Liver (tissue), 9 donors: Measurements from ENCODE around the gene IFIT5. TPM values are rescaled to one million over a fixed set of nuclear protein-coding genes. Genes with fewer than 3 reads are reported as not detected.

Source experiments
- DNase-seq: peaks from one replicate; pipeline ENCODE4 v3.0.0-alpha.2; 2017; ENCODE audit warnings: low spot score
- H3K27ac ChIP-seq, 2 donors: one replicate each; pipeline ENCODE4 v1.7.0; 2013; ENCODE audit warnings: inconsistent platforms in 2 of 2, low read length in 2 of 2, control low read depth in 1 of 2, low read depth in 1 of 2, mild to moderate bottlenecking in 1 of 2
- H3K27me3 ChIP-seq, 4 donors: one replicate each; pipeline versions ENCODE4 v1.6.1 to v1.7.0; 2013; ENCODE audit warnings: low read length in 3 of 4, inconsistent platforms in 1 of 4, mild to moderate bottlenecking in 1 of 4, moderate library complexity in 1 of 4; ENCODE audit not compliant: control insufficient read depth in 4 of 4, insufficient read depth in 4 of 4
- H3K36me3 ChIP-seq, 4 donors: one replicate each; pipeline versions ENCODE4 v1.6.1 to v1.7.0; 2013; ENCODE audit warnings: low read length in 3 of 4, mild to moderate bottlenecking in 3 of 4, low read depth in 1 of 4, moderate library complexity in 1 of 4; ENCODE audit not compliant: control insufficient read depth in 4 of 4, insufficient read depth in 3 of 4
- H3K4me1 ChIP-seq, 4 donors: one replicate each; pipeline versions ENCODE4 v1.6.1 to v1.7.0; 2013; ENCODE audit warnings: low read length in 3 of 4, mild to moderate bottlenecking in 3 of 4, moderate library complexity in 1 of 4; ENCODE audit not compliant: control insufficient read depth in 4 of 4, insufficient read depth in 4 of 4
- H3K4me3 ChIP-seq, 3 donors: one replicate each; pipeline versions ENCODE4 v1.6.1 to v1.7.0; 2013; ENCODE audit warnings: low read length in 3 of 3, control low read depth in 1 of 3, low read depth in 1 of 3, mild to moderate bottlenecking in 1 of 3
- H3K9ac ChIP-seq, 2 donors: one replicate each; pipeline ENCODE4 v1.7.0; 2013; ENCODE audit warnings: low read length in 2 of 2, mild to moderate bottlenecking in 2 of 2, moderate library complexity in 2 of 2, control low read depth in 1 of 2, low read depth in 1 of 2
- H3K9me3 ChIP-seq, 4 donors: one replicate each; pipeline versions ENCODE4 v1.6.1 to v1.7.0; 2013; ENCODE audit warnings: low read length in 3 of 4; ENCODE audit not compliant: control insufficient read depth in 4 of 4
- EGR1 ChIP-seq, 2 donors: IDR thresholded peaks; 2 replicates each; pipeline ENCODE4 v1.6.1; 2016 to 2018; ENCODE audit warnings: antibody characterized with exemption in 2 of 2, low read depth in 2 of 2
- FOXA1 ChIP-seq: IDR thresholded peaks from 2 replicates; pipeline ENCODE4 v1.6.1; 2016; ENCODE audit warnings: antibody characterized with exemption
- FOXA2 ChIP-seq: IDR thresholded peaks from 2 replicates; pipeline ENCODE4 v1.6.1; 2016; ENCODE audit warnings: antibody characterized with exemption
- GABPA ChIP-seq, 2 donors: IDR thresholded peaks in 1 of 2; conservative IDR thresholded peaks in 1 of 2; 2 replicates each; pipeline ENCODE4 v1.6.1; 2016; ENCODE audit warnings: antibody characterized with exemption in 2 of 2, mild to moderate bottlenecking in 1 of 2, moderate library complexity in 1 of 2
- HNF4A ChIP-seq, 2 donors: conservative IDR thresholded peaks; 2 replicates each; pipeline ENCODE4 v1.6.1; 2016; ENCODE audit warnings: antibody characterized with exemption in 2 of 2, mild to moderate bottlenecking in 2 of 2
- HNF4G ChIP-seq: IDR thresholded peaks from 2 replicates; pipeline ENCODE4 v1.6.1; 2016; ENCODE audit warnings: antibody characterized with exemption
- JUND ChIP-seq, 2 donors: IDR thresholded peaks; 2 replicates each; pipeline ENCODE4 v1.6.1; 2016; ENCODE audit warnings: antibody characterized with exemption in 2 of 2
- NR2F2 ChIP-seq: IDR thresholded peaks from 2 replicates; pipeline ENCODE4 v1.6.1; 2016; ENCODE audit warnings: antibody characterized with exemption
- RAD21 ChIP-seq, 2 donors: IDR thresholded peaks; 2 replicates each; pipeline ENCODE4 v1.6.1; 2016; ENCODE audit warnings: antibody characterized with exemption in 2 of 2, mild to moderate bottlenecking in 2 of 2
- RXRA ChIP-seq, 2 donors: IDR thresholded peaks; 2 replicates each; pipeline ENCODE4 v1.6.1; 2017 to 2018; ENCODE audit warnings: antibody characterized with exemption in 2 of 2, mild to moderate bottlenecking in 1 of 2
- SP1 ChIP-seq: IDR thresholded peaks from 2 replicates; pipeline ENCODE4 v1.6.1; 2018; ENCODE audit warnings: antibody characterized with exemption, mild to moderate bottlenecking
- TAF1 ChIP-seq: conservative IDR thresholded peaks from 2 replicates; pipeline ENCODE4 v1.6.1; 2016; ENCODE audit warnings: antibody characterized with exemption, mild to moderate bottlenecking
- YY1 ChIP-seq: IDR thresholded peaks from 2 replicates; pipeline ENCODE4 v1.6.1; 2016; ENCODE audit warnings: antibody characterized with exemption, mild to moderate bottlenecking
- WGBS: extraction: QIAGEN DNeasy Blood & Tissue Kit; methylation state at CpG from one replicate; pipeline ENCODE4 v1.1.7; 2013; 5-methylcytosine and 5-hydroxymethylcytosine counted together
- polyA plus RNA-seq, 2 donors: library from polyadenylated mRNA; stranded (reverse) in 1 of 2; unstranded in 1 of 2; fragments of 200-250 nt in 1 of 2; fragments of >200 nt in 1 of 2; fragmentation: Nextera tagmentation in 1 of 2; extraction: Ambion mirVana in 1 of 2; gene quantifications; one replicate each; pipeline versions ENCODE4 v1.2.1 to v1.2.3, GENCODE V29; 2013 to 2015
- total RNA-seq, 2 donors: library from RNA; depleted of rRNA; stranded (reverse); fragments of >200 nt; gene quantifications; one replicate each; pipeline ENCODE4 v1.2.3, GENCODE V29; 2014
- TF ChIP-seq, protein P1 (sequence below): fragments of 150-350 bp; IDR thresholded peaks from 2 replicates; pipeline ENCODE4 v1.5.1; 2017; ENCODE audit warnings: improper control_type of control experiment, low read depth, low read length; ENCODE audit not compliant: missing input control
- TF ChIP-seq, protein P2 (sequence below): IDR thresholded peaks from 2 replicates; pipeline ENCODE4 v1.6.1; 2016; ENCODE audit warnings: antibody characterized with exemption
- TF ChIP-seq, protein P3 (sequence below): IDR thresholded peaks from 2 replicates; pipeline ENCODE4 v1.6.1; 2016; ENCODE audit warnings: antibody characterized with exemption
- TF ChIP-seq, protein P4 (sequence below): IDR thresholded peaks from 2 replicates; pipeline ENCODE4 v1.6.1; 2016; ENCODE audit warnings: antibody characterized with exemption, mild to moderate bottlenecking
- TF ChIP-seq, protein P5 (sequence below): IDR thresholded peaks from 2 replicates; pipeline ENCODE4 v1.6.1; 2016; ENCODE audit warnings: antibody characterized with exemption
- donor health status: healthy.
- donor health status: healthy.
- donor health status: healthy.
- donor health status: healthy.
- donor health status: healthy.

IFIT5 gene
- total and polyA plus RNA-seq, 4 donors, result 5.0 to 10.7 (median 6.7) TPM

DNA sequence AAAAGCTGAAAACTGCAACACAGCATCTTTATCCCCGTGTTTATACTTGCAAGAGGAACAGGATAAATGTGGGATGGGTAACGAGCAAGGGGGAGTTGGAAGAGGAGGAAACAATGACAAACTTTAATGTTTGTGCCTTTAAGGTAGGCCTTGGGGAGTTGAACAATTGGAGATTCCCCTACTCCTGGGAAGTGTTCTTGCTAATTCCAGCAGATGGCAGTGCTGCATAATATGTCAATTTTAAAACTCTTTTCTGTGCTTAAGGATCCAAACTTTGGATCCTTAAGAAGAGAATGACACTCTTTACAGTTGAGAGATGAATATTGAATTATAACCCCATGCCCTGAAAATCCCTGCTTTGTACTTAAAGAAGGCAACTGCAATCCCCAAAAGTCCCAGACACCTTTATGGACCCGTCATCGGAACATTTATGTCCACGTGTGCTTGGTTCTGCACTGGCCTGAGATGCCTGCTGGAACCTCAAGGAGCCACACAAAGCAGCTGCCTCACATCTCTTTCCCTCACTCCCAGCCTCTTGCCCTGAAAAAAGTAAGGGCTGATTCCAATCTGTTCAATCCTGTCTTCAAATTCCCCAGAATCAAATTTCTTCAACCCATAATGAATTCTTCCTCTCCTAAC lies 12.0 kb downstream of the IFIT5 start (continued):
- TF ChIP-seq, protein P1, sequence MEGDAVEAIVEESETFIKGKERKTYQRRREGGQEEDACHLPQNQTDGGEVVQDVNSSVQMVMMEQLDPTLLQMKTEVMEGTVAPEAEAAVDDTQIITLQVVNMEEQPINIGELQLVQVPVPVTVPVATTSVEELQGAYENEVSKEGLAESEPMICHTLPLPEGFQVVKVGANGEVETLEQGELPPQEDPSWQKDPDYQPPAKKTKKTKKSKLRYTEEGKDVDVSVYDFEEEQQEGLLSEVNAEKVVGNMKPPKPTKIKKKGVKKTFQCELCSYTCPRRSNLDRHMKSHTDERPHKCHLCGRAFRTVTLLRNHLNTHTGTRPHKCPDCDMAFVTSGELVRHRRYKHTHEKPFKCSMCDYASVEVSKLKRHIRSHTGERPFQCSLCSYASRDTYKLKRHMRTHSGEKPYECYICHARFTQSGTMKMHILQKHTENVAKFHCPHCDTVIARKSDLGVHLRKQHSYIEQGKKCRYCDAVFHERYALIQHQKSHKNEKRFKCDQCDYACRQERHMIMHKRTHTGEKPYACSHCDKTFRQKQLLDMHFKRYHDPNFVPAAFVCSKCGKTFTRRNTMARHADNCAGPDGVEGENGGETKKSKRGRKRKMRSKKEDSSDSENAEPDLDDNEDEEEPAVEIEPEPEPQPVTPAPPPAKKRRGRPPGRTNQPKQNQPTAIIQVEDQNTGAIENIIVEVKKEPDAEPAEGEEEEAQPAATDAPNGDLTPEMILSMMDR, result peak; percentile 91
- no peak for TF ChIP-seq SP1

DNA sequence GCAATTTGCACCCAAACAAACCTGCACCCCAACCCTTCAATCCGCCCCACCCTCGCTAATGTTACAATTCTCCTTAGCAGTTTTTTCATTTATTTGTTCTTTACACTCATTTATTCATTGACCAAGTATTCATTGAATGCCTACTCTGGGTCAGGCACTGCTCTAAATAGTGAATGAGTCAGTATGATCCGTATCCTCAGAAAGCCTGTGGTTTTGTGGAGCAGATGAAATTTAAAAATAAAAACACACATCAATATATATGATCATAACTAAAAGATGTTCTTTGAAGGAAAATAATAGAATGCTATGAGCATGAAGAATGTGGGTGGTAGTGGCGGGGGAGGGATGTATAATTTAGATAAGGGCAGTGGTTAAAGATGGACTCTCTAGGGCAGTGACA lies 13.3 kb downstream of the IFIT5 start:
- TF ChIP-seq FOXA2 (no peak), RXRA (IDR thresholded peaks at IDR 0.05) (no peak), JUND (IDR thresholded peaks at IDR 0.05) (no peak)
- Histone ChIP-seq H3K4me1 (peaks cover 0 to 15% (median 14%) of the 10 kb centered on the region in 4 donors), H3K27me3 (no peaks in the 10 kb centered on the region), H3K27ac (no peak overlapping the region), H3K9ac (no peak overlapping the region), H3K36me3 (no peaks in the 10 kb centered on the region), H3K4me3 (no peak overlapping the region), H3K9me3 (no peaks in the 10 kb centered on the region)
- WGBS, result 93% methylated on average over 4 of the region's 4 CpGs
- DNase-seq, result no peak

DNA sequence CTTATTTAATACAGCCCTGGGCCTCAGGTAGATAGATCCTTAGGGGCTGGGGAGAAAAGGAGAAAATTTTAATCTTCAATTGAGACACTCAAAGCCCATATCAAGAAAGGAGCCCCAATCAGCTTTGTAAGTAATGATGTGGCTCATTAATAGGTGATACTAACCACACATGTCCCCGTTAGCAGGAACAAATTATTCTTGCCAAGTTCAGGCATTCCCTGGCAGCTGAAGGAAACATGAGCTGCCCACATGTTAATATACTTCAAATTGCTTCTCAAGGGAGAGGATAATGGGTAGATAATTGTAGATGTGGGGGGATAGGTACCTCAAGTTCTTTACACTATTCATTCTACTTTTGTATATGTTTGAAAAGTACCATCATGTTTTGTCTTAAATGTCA lies 14.5 kb downstream of the IFIT5 start:
- no peak overlapping the region for H3K27ac ChIP-seq
- no peaks in the 10 kb centered on the region for H3K9me3 ChIP-seq
- no peaks in the 10 kb centered on the region for H3K27me3 ChIP-seq
- H3K36me3 ChIP-seq, result no peaks in the 10 kb centered on the region
- WGBS, result 60% methylated on average over 1 of the region's 1 CpG
- no peak overlapping the region for H3K4me3 ChIP-seq
- peaks cover 0 to 15% (median 14%) of the 10 kb centered on the region in 4 donors for H3K4me1 ChIP-seq
- no peak for TF ChIP-seq RXRA (IDR thresholded peaks at IDR 0.05)
- TF ChIP-seq HNF4G, result no peak
- no peak for TF ChIP-seq JUND (IDR thresholded peaks at IDR 0.05)
- TF ChIP-seq, protein P1, result no peak
- TF ChIP-seq GABPA (IDR thresholded peaks at IDR 0.05 in 1 of 2, conservative IDR thresholded peaks at IDR 0.05 in 1 of 2), result no peak
- TF ChIP-seq, protein P2, sequence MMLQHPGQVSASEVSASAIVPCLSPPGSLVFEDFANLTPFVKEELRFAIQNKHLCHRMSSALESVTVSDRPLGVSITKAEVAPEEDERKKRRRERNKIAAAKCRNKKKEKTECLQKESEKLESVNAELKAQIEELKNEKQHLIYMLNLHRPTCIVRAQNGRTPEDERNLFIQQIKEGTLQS, result no peak
- TF ChIP-seq RAD21 (IDR thresholded peaks at IDR 0.05), result no peak
- TF ChIP-seq YY1, result no peak
- TF ChIP-seq, protein P3, sequence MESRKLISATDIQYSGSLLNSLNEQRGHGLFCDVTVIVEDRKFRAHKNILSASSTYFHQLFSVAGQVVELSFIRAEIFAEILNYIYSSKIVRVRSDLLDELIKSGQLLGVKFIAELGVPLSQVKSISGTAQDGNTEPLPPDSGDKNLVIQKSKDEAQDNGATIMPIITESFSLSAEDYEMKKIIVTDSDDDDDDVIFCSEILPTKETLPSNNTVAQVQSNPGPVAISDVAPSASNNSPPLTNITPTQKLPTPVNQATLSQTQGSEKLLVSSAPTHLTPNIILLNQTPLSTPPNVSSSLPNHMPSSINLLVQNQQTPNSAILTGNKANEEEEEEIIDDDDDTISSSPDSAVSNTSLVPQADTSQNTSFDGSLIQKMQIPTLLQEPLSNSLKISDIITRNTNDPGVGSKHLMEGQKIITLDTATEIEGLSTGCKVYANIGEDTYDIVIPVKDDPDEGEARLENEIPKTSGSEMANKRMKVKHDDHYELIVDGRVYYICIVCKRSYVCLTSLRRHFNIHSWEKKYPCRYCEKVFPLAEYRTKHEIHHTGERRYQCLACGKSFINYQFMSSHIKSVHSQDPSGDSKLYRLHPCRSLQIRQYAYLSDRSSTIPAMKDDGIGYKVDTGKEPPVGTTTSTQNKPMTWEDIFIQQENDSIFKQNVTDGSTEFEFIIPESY, result no peak
- no peak for TF ChIP-seq SP1
- TF ChIP-seq FOXA2, result no peak
- TF ChIP-seq EGR1 (IDR thresholded peaks at IDR 0.05; ENCODE audit: low read depth in 2 of 2), result no peak
- no peak for TF ChIP-seq TAF1
- TF ChIP-seq FOXA1, result no peak
- TF ChIP-seq, protein P4, sequence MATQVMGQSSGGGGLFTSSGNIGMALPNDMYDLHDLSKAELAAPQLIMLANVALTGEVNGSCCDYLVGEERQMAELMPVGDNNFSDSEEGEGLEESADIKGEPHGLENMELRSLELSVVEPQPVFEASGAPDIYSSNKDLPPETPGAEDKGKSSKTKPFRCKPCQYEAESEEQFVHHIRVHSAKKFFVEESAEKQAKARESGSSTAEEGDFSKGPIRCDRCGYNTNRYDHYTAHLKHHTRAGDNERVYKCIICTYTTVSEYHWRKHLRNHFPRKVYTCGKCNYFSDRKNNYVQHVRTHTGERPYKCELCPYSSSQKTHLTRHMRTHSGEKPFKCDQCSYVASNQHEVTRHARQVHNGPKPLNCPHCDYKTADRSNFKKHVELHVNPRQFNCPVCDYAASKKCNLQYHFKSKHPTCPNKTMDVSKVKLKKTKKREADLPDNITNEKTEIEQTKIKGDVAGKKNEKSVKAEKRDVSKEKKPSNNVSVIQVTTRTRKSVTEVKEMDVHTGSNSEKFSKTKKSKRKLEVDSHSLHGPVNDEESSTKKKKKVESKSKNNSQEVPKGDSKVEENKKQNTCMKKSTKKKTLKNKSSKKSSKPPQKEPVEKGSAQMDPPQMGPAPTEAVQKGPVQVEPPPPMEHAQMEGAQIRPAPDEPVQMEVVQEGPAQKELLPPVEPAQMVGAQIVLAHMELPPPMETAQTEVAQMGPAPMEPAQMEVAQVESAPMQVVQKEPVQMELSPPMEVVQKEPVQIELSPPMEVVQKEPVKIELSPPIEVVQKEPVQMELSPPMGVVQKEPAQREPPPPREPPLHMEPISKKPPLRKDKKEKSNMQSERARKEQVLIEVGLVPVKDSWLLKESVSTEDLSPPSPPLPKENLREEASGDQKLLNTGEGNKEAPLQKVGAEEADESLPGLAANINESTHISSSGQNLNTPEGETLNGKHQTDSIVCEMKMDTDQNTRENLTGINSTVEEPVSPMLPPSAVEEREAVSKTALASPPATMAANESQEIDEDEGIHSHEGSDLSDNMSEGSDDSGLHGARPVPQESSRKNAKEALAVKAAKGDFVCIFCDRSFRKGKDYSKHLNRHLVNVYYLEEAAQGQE, result no peak
- TF ChIP-seq, protein P5, sequence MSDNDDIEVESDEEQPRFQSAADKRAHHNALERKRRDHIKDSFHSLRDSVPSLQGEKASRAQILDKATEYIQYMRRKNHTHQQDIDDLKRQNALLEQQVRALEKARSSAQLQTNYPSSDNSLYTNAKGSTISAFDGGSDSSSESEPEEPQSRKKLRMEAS, result no peak
- TF ChIP-seq NR2F2, result no peak
- no peak for TF ChIP-seq HNF4A (conservative IDR thresholded peaks at IDR 0.05)
- no peak for DNase-seq
- no peak overlapping the region for H3K9ac ChIP-seq
